HG03064 (cell line): ENCODE results near the gene PRIM1.

Experiments
- ATAC-seq: cut with Tn5 transposase; IDR thresholded peaks from one replicate; pipeline ENCODE4 v1.9.1; 2021; ENCODE audit warnings: low read depth; ENCODE audit not compliant: unreplicated experiment

PRIM1 gene

DNA sequence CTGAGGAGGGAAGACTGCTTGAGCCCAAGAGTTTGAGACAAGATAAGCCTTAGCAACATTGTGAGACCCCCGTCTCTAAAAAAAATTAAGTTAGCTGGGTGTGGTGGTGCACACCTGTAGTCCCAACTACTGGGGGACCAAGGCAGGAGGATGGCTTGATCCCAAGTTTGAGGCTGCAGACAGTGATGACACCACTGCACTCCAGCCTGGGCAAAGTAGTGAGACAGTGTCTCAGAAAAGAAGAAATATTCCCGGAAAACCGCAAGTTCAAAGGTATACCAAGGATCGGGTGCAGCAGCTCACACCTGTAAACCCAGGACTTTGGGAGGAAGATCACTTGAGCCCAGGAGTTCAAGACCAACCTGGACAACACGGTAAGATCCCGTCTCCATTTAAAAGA is 69.8 kb downstream of the PRIM1 start:
- no peak for ATAC-seq
